MM.1S (cell line): ENCODE results near the gene GATAD2B.

Source experiments
- DNase-seq: peaks from one replicate; pipeline ENCODE4 v3.0.0-alpha.2; 2015
- H2AFZ ChIP-seq: fragments of 300-600 bp; sonication (generic); 2 replicates; pipeline ENCODE4 v1.6.0; 2016; ENCODE audit warnings: antibody characterized with exemption, low read length
- H3F3A ChIP-seq: fragments of 300-600 bp; sonication (generic); 2 replicates; pipeline ENCODE4 v1.6.1; 2016; ENCODE audit warnings: mild to moderate bottlenecking, antibody characterized with exemption, low read length, moderate library complexity, mixed read lengths; ENCODE audit not compliant: insufficient read depth
- H3K27ac ChIP-seq: fragments of 300-600 bp; sonication (generic); 2 replicates; pipeline ENCODE4 v1.5.1; 2016; ENCODE audit warnings: mild to moderate bottlenecking, low read length
- H3K27me3 ChIP-seq: fragments of 300-600 bp; sonication (generic); replicated peaks from 2 replicates; pipeline ENCODE4 v1.6.0; 2016; ENCODE audit warnings: low read length; ENCODE audit not compliant: insufficient read depth
- H3K36me3 ChIP-seq: fragments of 300-600 bp; sonication (generic); replicated peaks from 2 replicates; pipeline ENCODE4 v1.6.1; 2016; ENCODE audit warnings: mild to moderate bottlenecking, low read length, mixed read lengths; ENCODE audit not compliant: insufficient read depth
- H3K4me1 ChIP-seq: fragments of 300-600 bp; sonication (generic); 2 replicates; pipeline ENCODE4 v1.6.1; 2016; ENCODE audit warnings: low read length, mixed read lengths
- H3K4me2 ChIP-seq: fragments of 300-600 bp; sonication (generic); 2 replicates; pipeline ENCODE4 v1.6.0; 2016; ENCODE audit warnings: low read depth, low read length
- H3K4me3 ChIP-seq: fragments of 300-600 bp; sonication (generic); 2 replicates; pipeline ENCODE4 v1.5.1; 2016; ENCODE audit warnings: low read length, mixed read lengths
- H3K79me2 ChIP-seq: fragments of 300-600 bp; sonication (generic); 2 replicates; pipeline ENCODE4 v1.6.1; 2016; ENCODE audit warnings: mixed run types, low read length, mixed read lengths
- H3K9ac ChIP-seq: fragments of 300-600 bp; sonication (generic); 2 replicates; pipeline ENCODE4 v1.6.1; 2016; ENCODE audit warnings: low read length, mixed read lengths
- H3K9me2 ChIP-seq: fragments of 300-600 bp; sonication (generic); replicated peaks from 2 replicates; pipeline ENCODE4 v1.6.1; 2016; ENCODE audit warnings: mild to moderate bottlenecking, low read length, mixed read lengths; ENCODE audit not compliant: insufficient read depth
- H3K9me3 ChIP-seq: fragments of 300-600 bp; sonication (generic); replicated peaks from 2 replicates; pipeline ENCODE4 v1.6.1; 2016; ENCODE audit warnings: mild to moderate bottlenecking, low read length, mixed read lengths; ENCODE audit not compliant: insufficient read depth
- H4K20me1 ChIP-seq: fragments of 300-600 bp; sonication (generic); 2 replicates; pipeline ENCODE4 v1.6.1; 2016; ENCODE audit warnings: mild to moderate bottlenecking, low read length, moderate library complexity, mixed read lengths; ENCODE audit not compliant: insufficient read depth
- EZH2 ChIP-seq: fragments of 300-600 bp; sonication (generic); optimal IDR thresholded peaks from 2 replicates; pipeline ENCODE3; 2017; ENCODE audit warnings: low read depth, mild to moderate bottlenecking, antibody characterized with exemption, low read length, mixed read lengths
- EZH2phosphoT487 ChIP-seq: fragments of 300-600 bp; sonication (generic); IDR thresholded peaks from 2 replicates; pipeline ENCODE4 v1.6.1; 2018; ENCODE audit warnings: antibody characterized with exemption, low read length
- TF ChIP-seq, protein P1 (sequence below): fragments of 300-600 bp; sonication (generic); IDR thresholded peaks from 2 replicates; pipeline ENCODE4 v1.5.1; 2016; ENCODE audit warnings: antibody characterized with exemption, low read length, mixed read lengths

The GATAD2B gene

DNA sequence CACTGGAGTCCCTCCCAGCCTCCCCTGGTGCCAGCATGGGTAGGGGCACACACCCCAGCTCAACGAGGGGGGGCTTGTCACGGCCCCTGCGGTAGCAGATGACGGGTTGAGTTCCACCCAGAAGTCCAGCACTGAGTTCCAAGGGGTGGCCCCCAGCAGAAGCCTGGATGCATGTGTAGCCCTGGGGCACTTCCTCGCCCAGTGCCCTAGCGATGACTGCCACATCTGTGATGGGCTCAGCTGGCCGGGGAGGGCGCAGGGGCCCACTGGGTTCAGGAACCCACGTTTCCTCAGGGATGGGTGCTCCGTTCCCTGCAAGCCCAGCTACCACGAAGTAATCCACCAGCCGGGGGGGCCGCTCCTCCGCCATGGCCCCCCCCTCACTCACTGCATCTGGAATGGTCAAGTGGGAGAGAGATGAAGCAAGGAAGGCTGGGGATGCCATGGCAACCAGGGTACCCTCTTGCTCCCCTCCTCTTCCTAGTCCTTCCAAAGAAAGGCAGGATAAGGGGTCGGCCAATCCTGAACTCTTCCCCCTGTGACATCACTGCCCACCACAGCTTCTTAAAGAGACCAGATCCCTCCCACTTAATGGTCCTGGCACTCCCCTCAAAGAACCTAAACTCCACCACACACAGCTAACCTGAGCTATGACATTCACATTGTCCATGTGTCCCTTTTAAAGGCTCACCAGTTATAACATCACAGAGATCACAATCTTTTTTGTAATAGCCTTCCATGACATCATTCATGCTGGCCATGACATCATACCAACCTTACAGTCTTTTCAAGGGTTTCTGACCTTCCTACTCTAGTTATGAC, 21.4 kb upstream of the GATAD2B start:
- Histone ChIP-seq H3K4me3 (peak overlapping the region; percentile 91; the same call in 1 of the 2 replicates), H3K36me3 (no peaks in the 10 kb centered on the region), H3K9me3 (no peaks in the 10 kb centered on the region), H3K27ac (peak overlapping the region; percentile 85; the same call in 1 of the 2 replicates), H3K27me3 (no peaks in the 10 kb centered on the region), H3F3A (peaks cover 28% of the 10 kb centered on the region), H3K9me2 (no peaks in the 10 kb centered on the region), H2AFZ (no peak overlapping the region), H3K4me1 (peaks cover 5% of the 10 kb centered on the region), H3K4me2 (peak overlapping the region; percentile 89; the same call in 1 of the 2 replicates), H3K9ac (peak overlapping the region; percentile 86; the same call in 1 of the 2 replicates), H3K79me2 (peaks cover 28% of the 10 kb centered on the region), H4K20me1 (no peaks in the 10 kb centered on the region)
- no peak for DNase-seq
- TF ChIP-seq EZH2phosphoT487, result no peak
- TF ChIP-seq, protein P1, sequence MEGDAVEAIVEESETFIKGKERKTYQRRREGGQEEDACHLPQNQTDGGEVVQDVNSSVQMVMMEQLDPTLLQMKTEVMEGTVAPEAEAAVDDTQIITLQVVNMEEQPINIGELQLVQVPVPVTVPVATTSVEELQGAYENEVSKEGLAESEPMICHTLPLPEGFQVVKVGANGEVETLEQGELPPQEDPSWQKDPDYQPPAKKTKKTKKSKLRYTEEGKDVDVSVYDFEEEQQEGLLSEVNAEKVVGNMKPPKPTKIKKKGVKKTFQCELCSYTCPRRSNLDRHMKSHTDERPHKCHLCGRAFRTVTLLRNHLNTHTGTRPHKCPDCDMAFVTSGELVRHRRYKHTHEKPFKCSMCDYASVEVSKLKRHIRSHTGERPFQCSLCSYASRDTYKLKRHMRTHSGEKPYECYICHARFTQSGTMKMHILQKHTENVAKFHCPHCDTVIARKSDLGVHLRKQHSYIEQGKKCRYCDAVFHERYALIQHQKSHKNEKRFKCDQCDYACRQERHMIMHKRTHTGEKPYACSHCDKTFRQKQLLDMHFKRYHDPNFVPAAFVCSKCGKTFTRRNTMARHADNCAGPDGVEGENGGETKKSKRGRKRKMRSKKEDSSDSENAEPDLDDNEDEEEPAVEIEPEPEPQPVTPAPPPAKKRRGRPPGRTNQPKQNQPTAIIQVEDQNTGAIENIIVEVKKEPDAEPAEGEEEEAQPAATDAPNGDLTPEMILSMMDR, result no peak
- TF ChIP-seq EZH2, result no peak

DNA sequence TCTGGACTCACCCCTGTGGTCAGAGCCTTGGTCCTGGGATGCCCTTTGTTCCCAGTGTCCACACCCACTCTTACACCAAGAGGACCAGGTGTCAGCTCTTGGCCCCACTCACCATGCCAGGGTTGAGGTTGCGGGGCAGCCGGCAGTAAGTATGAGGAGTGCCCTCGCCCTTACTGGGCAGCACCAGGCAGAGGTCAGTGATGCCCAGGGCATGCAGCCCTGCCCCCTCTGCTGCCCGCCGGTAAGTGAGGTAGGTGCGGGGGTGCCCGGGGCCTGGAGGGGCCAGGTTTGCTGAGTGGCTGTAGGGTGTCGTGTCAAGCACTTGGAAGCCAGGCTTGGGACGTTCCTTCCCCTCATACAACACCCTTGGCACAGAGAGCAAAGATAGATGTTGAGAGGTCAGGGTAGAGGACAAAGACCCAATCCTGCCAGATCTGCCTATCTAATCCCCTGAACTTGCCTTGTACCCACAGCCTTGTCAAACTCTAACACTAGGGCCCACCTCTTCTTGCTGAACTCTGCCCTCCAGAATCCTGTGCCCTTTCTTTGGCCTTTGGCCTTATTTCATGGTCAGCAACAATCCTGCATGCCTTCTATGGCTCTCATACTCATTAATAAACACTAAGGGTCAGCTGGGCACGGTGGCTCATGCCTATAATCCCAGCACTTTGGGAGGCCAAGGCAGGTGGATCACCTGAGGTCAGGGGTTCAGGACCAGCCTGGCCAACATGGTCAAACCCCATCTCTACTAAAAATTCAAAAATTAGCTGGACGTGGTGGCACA, 20.2 kb upstream of the GATAD2B start:
- H3K9me2 ChIP-seq, result no peaks in the 10 kb centered on the region
- H3F3A ChIP-seq, result peaks cover 25% of the 10 kb centered on the region
- no peaks in the 10 kb centered on the region for H3K27me3 ChIP-seq
- no peaks in the 10 kb centered on the region for H3K36me3 ChIP-seq
- H4K20me1 ChIP-seq, result no peaks in the 10 kb centered on the region
- no peak overlapping the region for H2AFZ ChIP-seq
- no peak for TF ChIP-seq EZH2
- TF ChIP-seq, protein P1, result no peak
- TF ChIP-seq EZH2phosphoT487, result no peak
- H3K27ac ChIP-seq, result no peak overlapping the region
- H3K9ac ChIP-seq, result no peak overlapping the region
- peaks cover 28% of the 10 kb centered on the region for H3K79me2 ChIP-seq
- no peak for DNase-seq
- no peak overlapping the region for H3K4me2 ChIP-seq
- no peaks in the 10 kb centered on the region for H3K9me3 ChIP-seq
- peaks cover 5% of the 10 kb centered on the region for H3K4me1 ChIP-seq
- H3K4me3 ChIP-seq, result no peak overlapping the region

DNA sequence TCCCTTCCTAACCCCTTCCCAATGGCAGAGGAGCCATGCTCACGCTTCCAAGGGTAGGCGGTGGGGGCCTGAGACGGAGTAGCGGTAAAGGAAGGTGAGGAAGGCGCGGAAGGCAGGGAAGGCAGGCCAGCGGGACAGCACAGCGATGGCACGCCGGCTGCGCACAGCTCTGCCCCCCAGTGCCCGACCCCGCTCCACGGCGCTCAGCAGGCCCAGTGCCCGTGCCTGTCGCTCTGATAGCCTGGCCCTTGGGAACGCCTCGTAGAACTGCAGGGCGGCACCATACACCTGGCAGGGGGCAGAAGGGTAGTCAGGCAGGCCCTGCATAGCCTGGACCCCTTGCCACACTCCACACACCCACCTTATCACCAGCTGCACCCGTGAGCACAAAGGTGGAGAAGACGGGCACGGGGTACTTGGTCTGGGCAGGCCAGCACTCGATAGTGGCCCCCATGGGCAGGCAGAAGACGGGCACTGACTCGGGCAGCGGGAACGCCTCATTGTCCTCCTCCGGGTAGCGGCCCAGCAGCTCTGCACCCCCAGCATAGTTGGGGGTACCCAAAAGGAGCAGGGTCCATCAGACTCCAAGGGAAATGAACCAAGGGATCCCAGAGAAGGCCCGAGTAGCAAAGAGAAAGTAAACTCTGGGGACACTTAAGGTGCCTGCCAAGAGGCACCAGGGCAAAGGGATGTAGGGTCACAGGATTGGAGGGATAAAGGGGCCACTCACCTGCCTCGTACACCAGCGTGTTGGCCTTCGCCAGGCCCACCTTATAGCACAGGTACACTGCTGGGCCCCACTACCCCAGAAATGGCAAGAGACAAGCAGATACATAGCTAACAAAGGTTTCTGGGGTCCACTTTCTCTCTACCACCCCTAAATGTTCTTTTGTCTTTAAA, 19.3 kb upstream of the GATAD2B start:
- no peaks in the 10 kb centered on the region for H3K9me2 ChIP-seq
- no peak overlapping the region for H3K9ac ChIP-seq
- no peak for DNase-seq
- no peak overlapping the region for H2AFZ ChIP-seq
- peaks cover 17% of the 10 kb centered on the region for H3F3A ChIP-seq
- TF ChIP-seq, protein P1, result no peak
- TF ChIP-seq EZH2phosphoT487 (no peak), EZH2 (no peak)
- H3K9me3 ChIP-seq, result no peaks in the 10 kb centered on the region
- peaks cover 28% of the 10 kb centered on the region for H3K79me2 ChIP-seq
- H3K36me3 ChIP-seq, result no peaks in the 10 kb centered on the region; the same call in 1 of the 2 replicates
- H3K27ac ChIP-seq, result no peak overlapping the region
- no peak overlapping the region for H3K4me2 ChIP-seq
- no peaks in the 10 kb centered on the region for H3K27me3 ChIP-seq
- no peak overlapping the region for H3K4me3 ChIP-seq
- H3K4me1 ChIP-seq, result peaks cover 5% of the 10 kb centered on the region
- no peaks in the 10 kb centered on the region for H4K20me1 ChIP-seq
